ENCODE data around the gene TMC5.

TMC5 gene

DNA sequence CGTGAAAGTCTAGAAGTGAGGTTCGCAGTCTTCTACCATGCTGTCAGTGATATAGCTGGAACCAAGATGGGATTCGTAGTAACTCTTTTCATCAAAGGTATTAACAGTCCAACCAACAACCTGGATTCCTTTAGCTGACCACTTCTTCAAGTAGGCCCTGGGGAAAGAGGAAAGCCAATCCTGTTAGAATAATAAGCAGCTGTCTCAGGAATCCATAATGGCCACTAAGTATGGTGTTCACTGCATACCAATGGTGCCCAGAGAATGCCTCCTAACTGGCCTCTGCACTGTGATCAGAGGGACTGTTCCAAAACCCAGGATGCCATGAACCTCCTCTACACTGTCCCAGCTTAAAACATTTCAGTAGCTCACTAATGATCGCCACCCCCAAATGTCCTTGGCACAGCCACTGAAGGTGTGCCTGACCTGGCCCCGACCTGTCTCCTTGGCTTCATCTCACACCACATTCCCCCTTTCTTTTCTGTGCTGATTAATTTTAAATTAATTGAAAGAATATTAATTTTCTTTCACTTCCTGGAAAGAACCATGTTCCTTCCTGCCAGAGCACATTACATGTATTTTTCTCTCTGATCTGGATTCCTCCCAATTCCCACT lies 85.9 kb downstream of the TMC5 start:
- in situ Hi-C loops (cut with MboI; ENCODE audit: low sequenced_read_pairs): loop anchor here (25.0 kb wide), 1 partner anchor 416 kb away; no protein-coding TSS in a partner anchor

GRCh38 chr16:19505600-19506303 lies 88.1 kb downstream of the TMC5 start:
- in situ Hi-C loops (cut with MboI; ENCODE audit: low sequenced_read_pairs): loop anchor here (25.0 kb wide), 1 partner anchor 418 kb away; no protein-coding TSS in a partner anchor

DNA sequence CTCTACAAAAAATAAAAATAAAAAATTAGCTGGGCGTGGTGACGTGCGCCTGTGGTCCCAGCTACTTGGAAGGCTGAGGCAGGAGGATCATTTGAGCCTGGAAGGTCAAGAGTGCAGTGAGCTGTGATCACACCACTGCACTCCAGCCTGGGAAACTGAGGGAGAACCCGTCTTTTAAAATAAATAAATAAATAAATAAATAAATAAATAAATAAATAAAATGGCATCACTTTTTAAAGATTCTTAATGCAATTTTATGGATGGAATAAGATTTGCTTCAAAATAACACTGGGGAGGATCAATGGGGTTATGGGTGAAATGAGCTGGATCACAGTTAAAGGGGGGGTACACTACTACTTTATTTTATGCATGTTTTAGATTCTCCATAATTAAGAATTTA lies 89.3 kb downstream of the TMC5 start:
- in situ Hi-C loops (cut with MboI; ENCODE audit: low sequenced_read_pairs): loop anchor here (25.0 kb wide), 1 partner anchor 420 kb away; no protein-coding TSS in a partner anchor

GRCh38 chr16:19507867-19508266 lies 90.2 kb downstream of the TMC5 start:
- in situ Hi-C loops (cut with MboI; ENCODE audit: low sequenced_read_pairs): loop anchor here (25.0 kb wide), 1 partner anchor 421 kb away; no protein-coding TSS in a partner anchor

DNA sequence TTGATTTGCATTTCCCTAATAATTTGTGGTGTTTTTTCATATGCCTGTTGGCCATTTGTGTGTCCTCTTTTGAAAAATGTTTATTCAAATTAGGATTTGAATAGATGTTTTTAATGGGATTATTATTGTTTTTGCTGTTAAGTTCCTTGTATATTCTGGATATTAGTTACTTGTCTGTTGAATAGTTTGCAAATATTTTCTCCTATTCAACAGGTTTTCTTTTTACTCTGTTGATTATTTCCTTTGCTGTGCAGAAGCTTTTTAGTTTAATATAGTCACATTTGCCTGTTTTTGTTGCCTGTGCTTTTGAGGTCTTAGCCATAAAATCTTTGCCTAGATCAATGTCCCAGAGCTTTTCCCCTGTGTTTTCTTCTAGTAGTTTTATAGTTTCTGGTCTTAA lies 94.6 kb downstream of the TMC5 start:
- in situ Hi-C loops (cut with MboI; ENCODE audit: low sequenced_read_pairs): loop anchor here (25.0 kb wide), 1 partner anchor 425 kb away; no protein-coding TSS in a partner anchor

DNA sequence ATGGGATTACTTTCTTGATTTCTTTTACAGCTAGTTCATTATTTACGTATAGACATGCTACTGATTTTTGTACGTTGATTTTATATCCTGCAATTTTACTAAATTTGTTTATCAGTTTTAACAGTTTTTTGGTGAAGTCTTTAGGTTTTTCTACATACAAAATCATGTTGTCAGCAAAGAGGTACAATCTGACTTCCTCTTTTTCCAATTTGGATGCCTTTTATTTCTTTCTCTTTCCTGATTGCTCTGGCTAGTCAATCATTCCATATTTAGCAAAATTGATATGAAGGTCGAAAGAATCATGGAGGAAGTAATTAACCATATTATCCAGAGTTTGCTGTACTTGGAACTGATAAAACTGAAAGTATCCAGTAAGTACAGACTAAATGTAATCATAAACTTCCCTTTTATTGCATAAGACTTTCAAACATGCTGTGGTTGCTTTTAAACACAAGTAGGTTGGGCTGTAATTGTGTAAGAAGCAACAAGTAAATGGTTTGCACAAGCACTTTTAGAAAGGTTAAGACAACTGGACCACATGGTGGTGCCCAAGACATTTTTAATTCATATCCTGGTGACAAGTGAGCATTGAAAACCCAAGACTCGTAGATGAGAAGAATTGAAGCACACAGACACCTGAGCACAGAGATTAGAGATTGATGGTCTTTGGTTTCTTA lies 95.8 kb downstream of the TMC5 start:
- in situ Hi-C loops (cut with MboI; ENCODE audit: low sequenced_read_pairs): loop anchor here (25.0 kb wide), 1 partner anchor 426 kb away; no protein-coding TSS in a partner anchor

DNA sequence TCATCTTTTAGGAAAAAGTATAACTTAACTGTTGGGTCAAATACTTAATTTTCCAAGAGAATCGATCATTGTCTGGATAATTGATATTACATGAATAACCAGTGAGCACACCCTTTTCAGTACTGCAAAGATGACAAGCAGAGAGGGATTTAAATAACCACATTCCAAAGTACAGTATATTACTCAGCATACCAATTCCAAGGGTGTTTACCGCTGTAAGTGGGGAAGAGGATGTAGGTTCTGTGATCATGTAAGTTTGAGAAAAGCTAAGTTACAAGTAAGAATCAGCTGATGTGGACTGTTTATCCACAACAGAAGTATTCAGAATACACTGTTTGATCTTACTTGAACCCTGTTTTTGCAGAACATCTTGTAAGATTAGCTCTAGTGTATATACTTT lies 98.1 kb downstream of the TMC5 start:
- in situ Hi-C loops (cut with MboI; ENCODE audit: low sequenced_read_pairs): loop anchor here (25.0 kb wide), 1 partner anchor 428 kb away; no protein-coding TSS in a partner anchor

DNA sequence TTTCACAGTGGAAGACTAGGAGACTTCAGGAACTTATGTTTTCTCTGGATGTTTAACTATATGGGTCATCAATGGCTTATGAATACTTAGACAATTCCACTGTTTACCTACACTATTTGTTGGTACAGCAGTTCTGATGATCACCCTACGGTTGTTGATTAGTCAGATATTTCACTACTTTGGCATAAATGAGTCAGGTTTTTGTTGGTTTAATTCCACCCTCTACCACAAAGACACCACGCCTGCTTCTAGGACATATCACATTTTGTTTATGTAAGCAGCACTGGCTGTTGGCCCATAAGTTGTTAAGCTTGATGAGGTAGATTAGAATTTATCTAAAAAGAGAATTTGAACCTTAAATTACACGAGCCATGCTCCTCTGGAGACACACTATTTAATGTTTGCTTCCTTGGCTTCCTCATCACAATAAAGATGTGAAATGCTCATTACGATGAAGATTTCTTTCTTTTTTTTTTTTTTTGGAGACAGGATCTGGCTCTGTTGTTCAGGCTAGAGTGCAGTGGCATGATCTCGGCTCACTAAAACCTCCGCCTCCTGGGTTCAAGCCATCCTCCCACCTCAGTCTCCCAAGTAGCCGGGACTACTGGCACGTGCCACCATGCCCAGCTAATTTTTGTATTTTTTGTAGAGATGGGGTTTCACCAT lies 99.9 kb downstream of the TMC5 start:
- in situ Hi-C loops (cut with MboI; ENCODE audit: low sequenced_read_pairs): loop anchor here (25.0 kb wide), 1 partner anchor 430 kb away; no protein-coding TSS in a partner anchor

GRCh38 chr16:19518388-19518787 lies 100.7 kb downstream of the TMC5 start:
- in situ Hi-C loops (cut with MboI; ENCODE audit: low sequenced_read_pairs): loop anchor here (25.0 kb wide), 1 partner anchor 431 kb away; no protein-coding TSS in a partner anchor

GRCh38 chr16:19520861-19521331 lies 103.2 kb downstream of the TMC5 start:
- in situ Hi-C loops (cut with MboI; ENCODE audit: low sequenced_read_pairs): loop anchor here (25.0 kb wide), 1 partner anchor 434 kb away; no protein-coding TSS in a partner anchor

DNA sequence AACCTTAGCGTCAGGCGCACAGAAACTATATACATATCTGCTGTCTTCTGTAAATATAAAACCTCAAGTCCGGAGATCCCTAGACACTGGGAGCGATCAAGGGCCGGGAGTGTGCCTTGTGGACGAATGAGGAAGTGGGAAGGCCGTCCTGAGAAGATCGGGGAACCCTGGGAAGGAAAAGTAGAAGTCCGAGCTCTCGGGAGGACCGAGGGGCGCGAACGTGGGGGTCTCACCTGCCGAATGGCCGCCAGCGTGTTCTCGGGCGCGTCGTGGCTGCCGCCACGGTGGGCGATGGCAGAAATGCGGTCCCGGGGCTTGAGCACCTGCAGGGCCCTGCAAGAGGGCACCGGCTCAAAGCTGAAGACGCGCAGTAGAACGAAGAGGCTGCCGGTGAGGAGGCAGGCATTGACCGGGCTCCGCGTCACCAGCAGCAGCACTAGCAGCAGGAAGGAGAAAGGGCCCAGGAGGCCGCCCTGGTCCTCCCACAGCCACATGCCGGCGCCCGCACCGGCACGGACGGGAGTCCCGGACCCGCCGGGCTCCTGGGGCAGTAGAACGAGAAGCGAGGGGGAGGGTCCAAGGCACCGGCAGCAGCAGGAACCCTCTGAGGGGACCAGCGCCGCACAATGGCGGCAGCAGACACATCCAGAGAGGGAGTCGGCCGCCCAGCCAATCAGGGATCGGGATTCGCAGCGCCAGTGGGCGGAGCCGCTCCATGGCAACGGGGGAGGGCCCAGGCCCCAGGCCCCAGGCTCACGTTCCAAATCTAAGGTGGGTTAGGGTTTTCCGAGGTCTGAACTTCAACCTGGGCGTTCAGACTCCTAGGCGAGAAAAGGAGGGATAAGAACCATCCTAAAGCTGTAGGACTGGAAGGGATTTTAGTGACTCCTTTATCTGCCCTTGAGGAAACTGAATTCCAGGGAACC lies 104.1 kb downstream of the TMC5 start, which contains the start of gene GDE1:
Gene GDE1 (minus strand): TSS at position 628 of the 926 bp plus-strand sequence. CDS start 134 bp downstream, at position 494.
- in situ Hi-C loops (cut with MboI; ENCODE audit: low sequenced_read_pairs): loop anchor here (25.0 kb wide), 1 partner anchor 434 kb away; no protein-coding TSS in a partner anchor

DNA sequence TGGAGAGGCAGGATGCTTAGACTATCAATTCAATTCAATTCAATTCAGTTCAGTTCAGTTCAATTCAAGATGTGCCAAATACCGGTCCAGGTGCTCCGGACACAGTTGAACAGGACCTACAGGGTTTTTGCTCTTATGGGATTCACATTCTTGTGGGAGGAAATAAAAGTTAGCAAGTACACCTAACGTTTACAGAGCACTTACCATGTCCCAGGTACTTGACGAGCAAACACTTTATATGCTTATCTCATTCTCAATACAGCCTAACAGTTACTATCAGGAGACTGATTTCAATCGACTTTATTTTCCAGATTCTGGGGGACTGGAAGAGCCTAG lies 104.7 kb downstream of the TMC5 start:
- in situ Hi-C loops (cut with MboI; ENCODE audit: low sequenced_read_pairs): loop anchor here (25.0 kb wide), 1 partner anchor 435 kb away; no protein-coding TSS in a partner anchor

- in situ Hi-C loops (cut with MboI; ENCODE audit: low sequenced_read_pairs): loop anchor here (25.0 kb wide), 1 partner anchor 435 kb away; no protein-coding TSS in a partner anchor
Measured at GRCh38 chr16:19522760-19523159, 105.1 kb downstream of the TMC5 start.

- in situ Hi-C loops (cut with MboI; ENCODE audit: low sequenced_read_pairs): loop anchor here (25.0 kb wide), 1 partner anchor 436 kb away; no protein-coding TSS in a partner anchor
Measured at GRCh38 chr16:19523184-19523558, 105.5 kb downstream of the TMC5 start.

- in situ Hi-C loops (cut with MboI; ENCODE audit: low sequenced_read_pairs): loop anchor here (25.0 kb wide), 1 partner anchor 436 kb away; no protein-coding TSS in a partner anchor
Measured at GRCh38 chr16:19523559-19524355, 106.1 kb downstream of the TMC5 start, which contains the start of gene CCP110. TSS of gene CCP110 (plus strand) at chr16:19523942. CDS start at chr16:19527882, 3,940 bp downstream.

- in situ Hi-C loops (cut with MboI; ENCODE audit: low sequenced_read_pairs): loop anchor here (25.0 kb wide), 1 partner anchor 437 kb away; no protein-coding TSS in a partner anchor
Measured at GRCh38 chr16:19524356-19524615, 106.6 kb downstream of the TMC5 start.

DNA sequence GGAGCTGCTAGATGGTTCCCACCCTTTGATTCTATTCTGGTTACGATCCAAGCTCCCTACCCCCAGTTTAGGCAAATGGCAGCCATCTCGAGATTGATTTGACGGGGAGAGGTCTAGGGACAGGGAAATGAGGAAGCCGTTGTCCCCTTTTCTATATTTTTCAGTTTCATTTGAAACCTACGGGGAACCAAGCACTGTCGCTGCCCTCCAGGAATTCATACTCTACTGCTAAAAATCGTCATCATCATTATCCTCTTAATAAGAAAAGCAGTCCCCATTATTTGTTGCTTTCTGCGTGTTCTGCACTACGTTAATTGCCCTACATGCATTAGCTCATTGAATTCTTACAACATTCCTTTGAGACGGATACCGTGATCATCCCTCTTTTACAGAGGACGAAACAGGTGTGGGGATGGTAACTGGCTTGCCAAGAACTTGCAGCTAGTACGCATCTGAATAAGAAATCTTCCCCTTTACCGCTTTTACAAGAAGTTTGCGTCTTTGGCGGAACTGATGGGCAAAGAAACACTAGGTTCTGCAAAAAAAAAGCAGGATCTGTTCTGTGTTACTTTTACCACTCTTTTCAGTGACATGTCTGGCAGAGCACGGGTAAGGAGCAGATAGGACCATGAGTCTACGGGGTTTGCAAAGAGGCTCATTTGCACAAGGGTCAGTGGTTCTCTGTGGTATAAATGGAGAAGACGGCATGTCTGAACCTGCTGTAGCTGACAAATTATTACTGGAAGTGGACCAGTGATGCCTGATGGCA lies 107.1 kb downstream of the TMC5 start:
- in situ Hi-C loops (cut with MboI; ENCODE audit: low sequenced_read_pairs): loop anchor here (25.0 kb wide), 1 partner anchor 437 kb away; no protein-coding TSS in a partner anchor

GRCh38 chr16:19525385-19525723 lies 107.7 kb downstream of the TMC5 start:
- in situ Hi-C loops (cut with MboI; ENCODE audit: low sequenced_read_pairs): no loop called here
